ENCODE data around the gene CCDC13.

CCDC13 gene

GRCh38 chr3:42795621-42796181 lies 22.6 kb upstream of the CCDC13 start:
- no peak for DNase-seq

GRCh38 chr3:42790714-42791229 lies 17.7 kb upstream of the CCDC13 start:
- no peak for DNase-seq

GRCh38 chr3:42786631-42787030 lies 13.6 kb upstream of the CCDC13 start:
- no peak for DNase-seq

- no peak for DNase-seq
Measured at GRCh38 chr3:42786212-42786611, 13.2 kb upstream of the CCDC13 start.

- DNase-seq = peak; percentile 33
Measured at GRCh38 chr3:42780892-42781700, 8.0 kb upstream of the CCDC13 start.

GRCh38 chr3:42780398-42780797 lies 7.3 kb upstream of the CCDC13 start:
- no peak for DNase-seq

GRCh38 chr3:42778644-42779043 lies 5.6 kb upstream of the CCDC13 start:
- no peak for DNase-seq

GRCh38 chr3:42773409-42773751 lies 327 bp upstream of the CCDC13 start:
- DNase-seq = no peak

- no peak for DNase-seq
Measured at GRCh38 chr3:42771271-42771670, 1.8 kb downstream of the CCDC13 start.

- no peak for DNase-seq
Measured at GRCh38 chr3:42769477-42770131, 3.4 kb downstream of the CCDC13 start.

- no peak for DNase-seq
Measured at GRCh38 chr3:42764561-42765295, 8.3 kb downstream of the CCDC13 start.

GRCh38 chr3:42764115-42764514 lies 8.9 kb downstream of the CCDC13 start:
- no peak for DNase-seq

- DNase-seq = no peak
Measured at GRCh38 chr3:42763021-42763420, 10.0 kb downstream of the CCDC13 start.

GRCh38 chr3:42762046-42762724 lies 10.9 kb downstream of the CCDC13 start:
- peak; percentile 91 for DNase-seq

GRCh38 chr3:42758126-42758525 lies 14.9 kb downstream of the CCDC13 start:
- DNase-seq = no peak

- no peak for DNase-seq
Measured at GRCh38 chr3:42756681-42757213, 16.3 kb downstream of the CCDC13 start.

- DNase-seq = no peak
Measured at GRCh38 chr3:42755681-42756578, 17.1 kb downstream of the CCDC13 start.

- no peak for DNase-seq
Measured at GRCh38 chr3:42753757-42754156, 19.3 kb downstream of the CCDC13 start.

- no peak for DNase-seq
Measured at GRCh38 chr3:42752961-42753360, 20.1 kb downstream of the CCDC13 start.

- no peak for DNase-seq
Measured at GRCh38 chr3:42752441-42752840, 20.6 kb downstream of the CCDC13 start.

GRCh38 chr3:42751609-42752008 lies 21.4 kb downstream of the CCDC13 start:
- DNase-seq = no peak
